GM21723 (cell line): Measurements from ENCODE around the gene JAKMIP3.

ENCODE experiments used
- ATAC-seq: cut with Tn5 transposase; IDR thresholded peaks from one replicate; pipeline ENCODE4 v1.9.1; 2021; ENCODE audit warnings: mild to moderate bottlenecking, moderate library complexity; ENCODE audit not compliant: unreplicated experiment

The JAKMIP3 gene

GRCh38 chr10:132043861-132044695 is 21.7 kb upstream of the JAKMIP3 start:
- ATAC-seq: no peak

- no peak for ATAC-seq
Measured at GRCh38 chr10:132044803-132045202, 20.9 kb upstream of the JAKMIP3 start.

GRCh38 chr10:132045324-132045723 is 20.4 kb upstream of the JAKMIP3 start:
- no peak for ATAC-seq

- no peak for ATAC-seq
Measured at GRCh38 chr10:132047575-132048293, 18.0 kb upstream of the JAKMIP3 start.

- ATAC-seq: no peak
Measured at GRCh38 chr10:132048294-132048667, 17.5 kb upstream of the JAKMIP3 start.

- ATAC-seq: no peak
Measured at GRCh38 chr10:132050191-132050590, 15.6 kb upstream of the JAKMIP3 start.

GRCh38 chr10:132052124-132052523 is 13.6 kb upstream of the JAKMIP3 start:
- no peak for ATAC-seq

- no peak for ATAC-seq
Measured at GRCh38 chr10:132054564-132054963, 11.2 kb upstream of the JAKMIP3 start.

- no peak for ATAC-seq
Measured at GRCh38 chr10:132055616-132056015, 10.1 kb upstream of the JAKMIP3 start.

GRCh38 chr10:132056663-132057062 is 9.1 kb upstream of the JAKMIP3 start:
- ATAC-seq: no peak

GRCh38 chr10:132057191-132057681 is 8.5 kb upstream of the JAKMIP3 start:
- no peak for ATAC-seq

- no peak for ATAC-seq
Measured at GRCh38 chr10:132058111-132058745, 7.5 kb upstream of the JAKMIP3 start.

- no peak for ATAC-seq
Measured at GRCh38 chr10:132058793-132059759, 6.7 kb upstream of the JAKMIP3 start.

GRCh38 chr10:132059760-132060508 is 5.8 kb upstream of the JAKMIP3 start:
- ATAC-seq: no peak

- ATAC-seq: no peak
Measured at GRCh38 chr10:132061030-132061429, 4.7 kb upstream of the JAKMIP3 start.

GRCh38 chr10:132061465-132061864 is 4.3 kb upstream of the JAKMIP3 start:
- no peak for ATAC-seq

GRCh38 chr10:132062116-132062515 is 3.6 kb upstream of the JAKMIP3 start:
- ATAC-seq: no peak

GRCh38 chr10:132062641-132063390 is 2.9 kb upstream of the JAKMIP3 start:
- ATAC-seq: no peak

GRCh38 chr10:132063432-132063831 is 2.3 kb upstream of the JAKMIP3 start:
- no peak for ATAC-seq
